ENCODE results near the gene POLR3B. TPM values are rescaled to one million over a fixed set of nuclear protein-coding genes. Genes with fewer than 3 reads are reported as not detected.

Gene POLR3B
- total and polyA plus RNA-seq, 3 donors from 2014 or later = 9.1 to 15.3 (median 13.0) TPM

DNA sequence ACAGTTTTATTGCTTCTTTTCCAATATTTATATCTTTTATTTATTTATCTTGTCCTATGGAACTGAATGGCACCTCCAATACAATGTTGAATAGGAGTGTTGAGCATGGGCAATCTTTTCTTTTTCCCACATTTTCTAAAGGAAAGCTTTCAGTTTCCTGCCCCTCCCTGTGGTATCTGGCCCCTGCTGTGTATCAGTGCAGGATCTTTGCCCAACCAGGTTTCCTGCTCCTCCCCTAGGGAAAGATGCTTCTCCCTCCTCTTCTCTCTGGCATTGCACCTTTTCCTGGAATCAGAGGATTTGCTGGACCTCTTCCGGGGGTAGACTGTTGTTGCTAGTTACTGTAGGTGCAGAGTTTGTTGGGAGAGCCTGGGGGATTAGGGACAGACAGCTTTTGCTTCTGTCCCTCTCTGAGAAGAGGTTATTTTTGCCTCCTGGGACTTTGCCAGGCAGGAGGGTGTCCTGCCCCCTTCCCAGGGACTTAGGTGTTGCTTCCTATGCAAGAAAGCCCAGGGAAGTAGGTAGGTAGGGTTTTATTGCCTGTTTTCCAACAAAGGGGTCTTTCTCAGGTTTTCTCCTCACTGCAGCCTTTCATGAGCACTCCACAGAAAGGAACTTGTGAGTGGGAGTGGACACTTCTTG, 67.6 kb downstream of the POLR3B start:
- TF ChIP-seq, protein P1, sequence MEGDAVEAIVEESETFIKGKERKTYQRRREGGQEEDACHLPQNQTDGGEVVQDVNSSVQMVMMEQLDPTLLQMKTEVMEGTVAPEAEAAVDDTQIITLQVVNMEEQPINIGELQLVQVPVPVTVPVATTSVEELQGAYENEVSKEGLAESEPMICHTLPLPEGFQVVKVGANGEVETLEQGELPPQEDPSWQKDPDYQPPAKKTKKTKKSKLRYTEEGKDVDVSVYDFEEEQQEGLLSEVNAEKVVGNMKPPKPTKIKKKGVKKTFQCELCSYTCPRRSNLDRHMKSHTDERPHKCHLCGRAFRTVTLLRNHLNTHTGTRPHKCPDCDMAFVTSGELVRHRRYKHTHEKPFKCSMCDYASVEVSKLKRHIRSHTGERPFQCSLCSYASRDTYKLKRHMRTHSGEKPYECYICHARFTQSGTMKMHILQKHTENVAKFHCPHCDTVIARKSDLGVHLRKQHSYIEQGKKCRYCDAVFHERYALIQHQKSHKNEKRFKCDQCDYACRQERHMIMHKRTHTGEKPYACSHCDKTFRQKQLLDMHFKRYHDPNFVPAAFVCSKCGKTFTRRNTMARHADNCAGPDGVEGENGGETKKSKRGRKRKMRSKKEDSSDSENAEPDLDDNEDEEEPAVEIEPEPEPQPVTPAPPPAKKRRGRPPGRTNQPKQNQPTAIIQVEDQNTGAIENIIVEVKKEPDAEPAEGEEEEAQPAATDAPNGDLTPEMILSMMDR (IDR thresholded peaks at IDR 0.05) = no peak
- TF ChIP-seq POLR2A (IDR thresholded peaks at IDR 0.05) = no peak
- Histone ChIP-seq H3K27me3 (no peaks in the 10 kb centered on the region), H3K4me3 (no peak overlapping the region), H3K9me3 (no peaks in the 10 kb centered on the region), H3K4me1 (peaks cover 22% of the 10 kb centered on the region), H3K27ac (no peak overlapping the region), H3K36me3 (ENCODE audit: low read depth, missing control alignments) (no peaks in the 10 kb centered on the region)
- intact Hi-C loops (cut with DNase I; ENCODE audit: low total_unique reads) = no loop called here
- WGBS, 2 donors = 86 to 100% methylated on average over 1 of the region's 1 CpG
- DNase-seq = no peak

DNA sequence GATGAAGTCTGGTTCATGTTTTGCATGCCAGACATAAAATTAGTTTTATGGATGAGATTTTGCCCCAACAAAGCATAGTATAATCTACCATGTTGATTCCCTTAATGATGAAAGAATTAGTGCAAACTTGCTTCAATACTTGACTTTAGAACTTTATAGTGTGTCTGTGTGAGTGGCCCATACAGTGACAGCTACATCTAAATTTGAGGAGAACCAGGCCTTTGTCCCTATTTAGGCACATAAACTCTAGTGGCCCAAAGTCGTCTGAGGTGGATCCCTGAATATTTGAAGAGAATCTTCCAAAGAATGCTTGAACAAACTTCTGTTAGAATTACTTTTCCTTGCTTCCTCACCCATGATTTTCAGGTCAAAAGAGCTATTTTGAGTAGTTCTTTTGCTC, 70.4 kb downstream of the POLR3B start:
- H3K9me3 ChIP-seq = no peaks in the 10 kb centered on the region
- H3K27me3 ChIP-seq = no peaks in the 10 kb centered on the region
- H3K4me1 ChIP-seq = peaks cover 22% of the 10 kb centered on the region
- DNase-seq = no peak
- 50 to 71% methylated on average over 1 of the region's 1 CpG for WGBS, 2 donors
- intact Hi-C loops (cut with DNase I; ENCODE audit: low total_unique reads) = no loop called here
- TF ChIP-seq POLR2A (IDR thresholded peaks at IDR 0.05) = no peak
- TF ChIP-seq, protein P1 (IDR thresholded peaks at IDR 0.05) = no peak
- no peaks in the 10 kb centered on the region for H3K36me3 ChIP-seq (ENCODE audit: low read depth, missing control alignments)
- peak overlapping the region in 1 of 2 donors; percentile 69 for H3K27ac ChIP-seq
- no peak overlapping the region for H3K4me3 ChIP-seq

DNA sequence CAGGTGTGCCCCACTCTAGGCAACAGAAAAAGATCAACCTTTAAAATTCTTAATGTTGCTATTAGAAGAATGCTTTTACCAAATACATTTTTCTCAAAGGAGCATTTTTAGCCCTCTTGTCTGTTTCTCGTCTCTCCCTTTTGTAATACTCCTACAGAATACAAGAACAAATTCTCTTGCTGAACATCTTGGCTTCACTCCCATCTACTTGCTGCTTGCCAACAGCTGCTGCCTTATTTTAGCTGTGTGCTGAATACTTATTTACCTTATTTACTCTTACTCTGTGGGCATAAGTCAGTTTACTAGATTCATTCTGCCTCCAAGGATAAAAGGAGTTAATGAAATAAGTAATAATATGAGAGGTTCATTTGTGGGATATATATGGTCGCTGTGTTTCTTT, 70.8 kb downstream of the POLR3B start:
- intact Hi-C loops (cut with DNase I; ENCODE audit: low total_unique reads) = no loop called here
- DNase-seq = peak; percentile 44
- TF ChIP-seq, protein P1 (IDR thresholded peaks at IDR 0.05) = no peak
- no peak for TF ChIP-seq POLR2A (IDR thresholded peaks at IDR 0.05)
- peak overlapping the region in 1 of 2 donors; percentile 69 for H3K27ac ChIP-seq
- H3K27me3 ChIP-seq = no peaks in the 10 kb centered on the region
- H3K9me3 ChIP-seq = no peaks in the 10 kb centered on the region
- no peaks in the 10 kb centered on the region for H3K36me3 ChIP-seq (ENCODE audit: low read depth, missing control alignments)
- H3K4me1 ChIP-seq = peaks cover 22% of the 10 kb centered on the region
- no peak overlapping the region for H3K4me3 ChIP-seq
- 41 to 43% methylated on average over 2 of the region's 2 CpGs for WGBS, 2 donors

DNA sequence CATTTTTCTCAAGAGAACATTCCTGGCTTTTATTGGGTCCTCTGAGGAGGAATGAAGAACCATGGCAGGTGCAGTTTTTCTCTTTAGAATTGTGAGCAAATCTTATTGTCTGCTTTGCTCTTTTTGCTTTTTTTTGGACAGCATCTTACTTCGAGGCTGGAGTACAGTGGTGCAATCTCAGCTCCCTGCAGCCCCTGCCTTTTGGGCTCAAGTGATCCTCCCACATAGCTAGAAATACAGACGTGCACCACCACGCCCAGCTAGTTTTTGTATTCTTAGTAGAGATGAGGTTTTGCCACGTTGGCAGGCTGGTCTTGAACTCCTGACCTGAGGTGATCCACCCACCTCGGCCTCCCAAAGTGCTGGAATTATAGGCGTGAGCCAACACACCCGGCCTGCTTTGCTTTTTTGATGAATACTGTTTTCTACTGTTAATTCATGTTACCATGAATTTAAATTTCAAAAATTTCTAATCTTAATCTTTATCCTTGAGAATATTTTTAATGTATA, 71.5 kb downstream of the POLR3B start:
- no peak overlapping the region for H3K4me3 ChIP-seq
- H3K27ac ChIP-seq = peak overlapping the region in 1 of 2 donors; percentile 69
- H3K27me3 ChIP-seq = no peaks in the 10 kb centered on the region
- peaks cover 22% of the 10 kb centered on the region for H3K4me1 ChIP-seq
- 41 to 55% methylated on average over 7 of the region's 7 CpGs for WGBS, 2 donors
- no peak for DNase-seq
- H3K9me3 ChIP-seq = no peaks in the 10 kb centered on the region
- TF ChIP-seq, protein P1 (IDR thresholded peaks at IDR 0.05) = no peak
- intact Hi-C loops (cut with DNase I; ENCODE audit: low total_unique reads) = no loop called here
- H3K36me3 ChIP-seq (ENCODE audit: low read depth, missing control alignments) = no peaks in the 10 kb centered on the region

DNA sequence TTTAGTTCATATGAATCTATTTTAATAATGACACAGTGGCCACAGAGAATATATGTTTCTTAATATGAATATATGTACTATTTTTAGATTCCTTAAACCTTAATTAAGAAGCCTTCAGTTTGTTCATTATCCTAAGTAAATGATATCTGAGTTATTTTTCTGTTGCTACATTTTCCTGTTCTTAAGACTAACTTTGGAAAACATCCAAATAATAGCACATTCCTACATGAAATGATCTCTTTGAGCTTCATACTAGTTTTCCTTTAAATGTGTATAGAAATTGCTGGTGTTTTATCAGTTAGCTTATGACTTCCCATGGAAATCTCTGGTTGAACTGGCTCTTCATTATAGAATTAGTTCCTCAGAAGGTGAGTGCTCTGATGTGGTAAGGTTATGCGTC, 72.1 kb downstream of the POLR3B start:
- intact Hi-C loops (cut with DNase I; ENCODE audit: low total_unique reads) = no loop called here
- 95 to 100% methylated on average over 1 of the region's 1 CpG for WGBS, 2 donors
- Histone ChIP-seq H3K27me3 (no peaks in the 10 kb centered on the region), H3K9me3 (no peaks in the 10 kb centered on the region), H3K36me3 (ENCODE audit: low read depth, missing control alignments) (no peaks in the 10 kb centered on the region), H3K4me1 (peaks cover 22% of the 10 kb centered on the region), H3K4me3 (no peak overlapping the region), H3K27ac (no peak overlapping the region)
- no peak for DNase-seq
- TF ChIP-seq POLR2A (IDR thresholded peaks at IDR 0.05) = no peak
- TF ChIP-seq, protein P1 (IDR thresholded peaks at IDR 0.05) = no peak

All from testis (tissue), 3 donors.